Smooth muscle cell (in vitro differentiated cells): Measurements from ENCODE around the gene KREMEN1. TPM values are rescaled to one million over a fixed set of nuclear protein-coding genes. Genes with fewer than 3 reads are reported as not detected.

ENCODE experiments used
- DNase-seq: peaks from one replicate; lab custom pipeline; 2025; ENCODE audit not compliant: unreplicated experiment; lab: John Stamatoyannopoulos, UW
- H2AFZ ChIP-seq: fragments of 200-600 bp; sonication (generic); 2 replicates; pipeline ENCODE4 v1.6.0; 2016; ENCODE audit warnings: antibody characterized with exemption, low read depth, mild to moderate bottlenecking
- H3F3A ChIP-seq: fragments of 200-600 bp; sonication (generic); 2 replicates; pipeline ENCODE4 v1.6.0; 2017; ENCODE audit warnings: antibody characterized with exemption, low read depth
- H3K27ac ChIP-seq: fragments of 200-600 bp; sonication (generic); 2 replicates; pipeline ENCODE4 v1.5.1; 2016; ENCODE audit warnings: low read depth, mild to moderate bottlenecking
- H3K27me3 ChIP-seq: fragments of 200-600 bp; sonication (generic); 2 replicates; pipeline ENCODE4 v1.6.1; 2016; ENCODE audit warnings: low read depth, mild to moderate bottlenecking
- H3K36me3 ChIP-seq: fragments of 200-600 bp; sonication (generic); 2 replicates; pipeline ENCODE4 v1.5.1; 2016; ENCODE audit warnings: low read depth
- H3K4me1 ChIP-seq: fragments of 200-600 bp; sonication (generic); 2 replicates; pipeline ENCODE4 v1.5.1; 2016; ENCODE audit warnings: low read depth
- H3K4me2 ChIP-seq: fragments of 200-600 bp; sonication (generic); 2 replicates; pipeline ENCODE4 v1.6.0; 2016; ENCODE audit warnings: mild to moderate bottlenecking
- H3K4me3 ChIP-seq: fragments of 200-600 bp; sonication (generic); 2 replicates; pipeline ENCODE4 v1.5.1; 2016; ENCODE audit warnings: mild to moderate bottlenecking
- H3K79me2 ChIP-seq: fragments of 200-600 bp; sonication (generic); 2 replicates; pipeline ENCODE4 v1.6.0; 2016; ENCODE audit warnings: low read depth, mild to moderate bottlenecking
- H3K9ac ChIP-seq: fragments of 200-600 bp; sonication (generic); 2 replicates; pipeline ENCODE4 v1.6.0; 2016; ENCODE audit warnings: low read depth
- H3K9me3 ChIP-seq: fragments of 200-600 bp; sonication (generic); replicated peaks from 2 replicates; pipeline ENCODE4 v1.5.1; 2016; ENCODE audit warnings: low read depth
- H4K20me1 ChIP-seq: fragments of 200-600 bp; sonication (generic); 2 replicates; pipeline ENCODE4 v1.6.0; 2016; ENCODE audit warnings: low read depth
- CTCF ChIP-seq: fragments of 200-600 bp; sonication (generic); IDR thresholded peaks from 2 replicates; pipeline ENCODE4 v1.5.1; 2017; ENCODE audit warnings: borderline replicate concordance, mild to moderate bottlenecking, antibody characterized with exemption; ENCODE audit not compliant: insufficient read depth, poor library complexity, severe bottlenecking
- WGBS: methylation state at CpG from one replicate; pipeline ENCODE4 v1.1.7; 2016; ENCODE audit warnings: low lambda C conversion rate; 5-methylcytosine and 5-hydroxymethylcytosine counted together
- polyA plus RNA-seq: library from polyadenylated mRNA; unstranded; fragments of >200 nt; fragmentation: Nextera tagmentation; extraction: Ambion mirVana; gene quantifications from 2 replicates; pipeline ENCODE4 v1.2.1, GENCODE V29; 2016
- total RNA-seq: library from RNA; depleted of rRNA; stranded (reverse); fragments of >200 nt; gene quantifications from 2 replicates; pipeline ENCODE4 v1.2.3, GENCODE V29; 2014

KREMEN1 gene
- total and polyA plus RNA-seq, 2 experiments from 2014 or later = 6.0 to 6.8 TPM

GRCh38 chr22:29165321-29166060, 92.7 kb downstream of the KREMEN1 start:
- H3K4me3 ChIP-seq = no peak overlapping the region
- H3K79me2 ChIP-seq = no peaks in the 10 kb centered on the region
- peaks cover 4% of the 10 kb centered on the region for H3K27me3 ChIP-seq
- no peak overlapping the region for H3K9ac ChIP-seq
- H3K4me2 ChIP-seq = no peak overlapping the region
- H3F3A ChIP-seq = no peaks in the 10 kb centered on the region
- no peak overlapping the region for H2AFZ ChIP-seq
- 92% methylated on average over 11 of the region's 11 CpGs for WGBS
- no peak overlapping the region for H3K27ac ChIP-seq
- no peaks in the 10 kb centered on the region for H3K9me3 ChIP-seq
- no peak for DNase-seq
- H3K36me3 ChIP-seq = no peaks in the 10 kb centered on the region
- H4K20me1 ChIP-seq = no peaks in the 10 kb centered on the region
- TF ChIP-seq CTCF = no peak
- no peaks in the 10 kb centered on the region for H3K4me1 ChIP-seq

- Histone ChIP-seq H3K36me3 (no peaks in the 10 kb centered on the region), H3K27me3 (no peaks in the 10 kb centered on the region), H3F3A (no peaks in the 10 kb centered on the region), H3K4me1 (no peaks in the 10 kb centered on the region), H3K79me2 (no peaks in the 10 kb centered on the region), H4K20me1 (no peaks in the 10 kb centered on the region), H3K9ac (no peak overlapping the region), H3K9me3 (no peaks in the 10 kb centered on the region), H2AFZ (no peak overlapping the region), H3K4me3 (no peak overlapping the region), H3K27ac (no peak overlapping the region), H3K4me2 (no peak overlapping the region)
- no peak for TF ChIP-seq CTCF
- WGBS = 89% methylated on average over 6 of the region's 6 CpGs
- DNase-seq = no peak
Observed at GRCh38 chr22:29166180-29166579, 93.3 kb downstream of the KREMEN1 start.

GRCh38 chr22:29167032-29167911, 94.4 kb downstream of the KREMEN1 start:
- H4K20me1 ChIP-seq = no peaks in the 10 kb centered on the region
- H3K27ac ChIP-seq = no peak overlapping the region
- DNase-seq = no peak
- H3K9me3 ChIP-seq = no peaks in the 10 kb centered on the region
- no peak overlapping the region for H2AFZ ChIP-seq
- no peaks in the 10 kb centered on the region for H3F3A ChIP-seq
- no peaks in the 10 kb centered on the region for H3K4me1 ChIP-seq
- H3K79me2 ChIP-seq = no peaks in the 10 kb centered on the region
- no peak overlapping the region for H3K4me2 ChIP-seq
- no peak for TF ChIP-seq CTCF
- no peaks in the 10 kb centered on the region for H3K27me3 ChIP-seq
- 78% methylated on average over 22 of the region's 22 CpGs for WGBS
- no peak overlapping the region for H3K4me3 ChIP-seq
- H3K9ac ChIP-seq = no peak overlapping the region
- H3K36me3 ChIP-seq = no peaks in the 10 kb centered on the region
